RWPE1 (cell line): ENCODE results near the gene TSPOAP1.

Experiments used
- CTCF ChIA-PET: fragments of 350-600 bp; sonication (Branson Sonifier 250); formaldehyde crosslinking; extraction: SDS; loops from one replicate; lab custom pipeline; 2021; lab: Yijun Ruan, JAX
- POLR2A ChIA-PET: fragments of 400-600 bp; formaldehyde crosslinking; extraction: SDS; loops from one replicate; lab custom pipeline; 2020; ENCODE audit warnings: antibody characterized with exemption; ENCODE audit not compliant: low non-redundant PET; lab: Yijun Ruan, JAX
- DNase-seq: peaks from one replicate; pipeline ENCODE4 v3.0.0; 2012; ENCODE audit warnings: low spot score
- H3K27ac ChIP-seq: fragments of 450-650 bp; 2 replicates; pipeline ENCODE4 v1.5.1; 2017
- CTCF ChIP-seq: fragments of 450-650 bp; conservative IDR thresholded peaks from 2 replicates; pipeline ENCODE4 v1.5.1; 2017; ENCODE audit warnings: low read depth, mild to moderate bottlenecking

TSPOAP1 gene

GRCh38 chr17:58324056-58324408, 4.6 kb downstream of the TSPOAP1 start:
- ChIA-PET CTCF (interaction anchor here (0.6 kb wide), 2 partner anchors 123 to 135 kb away, joined by 3 read pairs; no protein-coding TSS in a partner anchor), POLR2A (no interaction called here)
- no peak overlapping the region for H3K27ac ChIP-seq
- DNase-seq = no peak
- no peak for TF ChIP-seq CTCF

GRCh38 chr17:58323366-58324055, 5.1 kb downstream of the TSPOAP1 start:
- no peak for DNase-seq
- ChIA-PET CTCF (interaction anchor here (0.6 to 0.8 kb wide), 3 partner anchors 11 to 227 kb away, joined by 3 read pairs; no protein-coding TSS in a partner anchor), POLR2A (no interaction called here)
- H3K27ac ChIP-seq = no peak overlapping the region
- no peak for TF ChIP-seq CTCF

- TF ChIP-seq CTCF = no peak
- no peak overlapping the region for H3K27ac ChIP-seq
- CTCF ChIA-PET = interaction anchor here (0.7 to 0.8 kb wide), 2 partner anchors 10 to 72 kb away, joined by 3 to 4 read pairs; no protein-coding TSS in a partner anchor
- no peak for DNase-seq
- POLR2A ChIA-PET = no interaction called here
These were observed 5.9 kb downstream of the TSPOAP1 start for GRCh38 chr17:58322581-58323185.

- TF ChIP-seq CTCF = no peak
- no peak overlapping the region for H3K27ac ChIP-seq
- DNase-seq = no peak
- POLR2A ChIA-PET = interaction anchor here (0.7 kb wide), 1 partner anchor 88 kb away, joined by 3 read pairs; no protein-coding TSS in a partner anchor
- CTCF ChIA-PET = interaction anchor here (0.7 kb wide), 1 partner anchor 72 kb away, joined by 4 read pairs; no protein-coding TSS in a partner anchor
These were observed 6.7 kb downstream of the TSPOAP1 start for GRCh38 chr17:58321571-58322525.

GRCh38 chr17:58320570-58321323, 7.8 kb downstream of the TSPOAP1 start:
- POLR2A ChIA-PET = interaction anchor here (0.7 kb wide), 1 partner anchor 89 kb away, joined by 3 read pairs; no protein-coding TSS in a partner anchor
- no peak for TF ChIP-seq CTCF
- H3K27ac ChIP-seq = no peak overlapping the region
- DNase-seq = no peak
- CTCF ChIA-PET = interaction anchor here (0.6 kb wide), 2 partner anchors 365 to 380 kb away, joined by 3 read pairs; no protein-coding TSS in a partner anchor
